A673 (cell line): ENCODE data around the gene CDT1.

Source experiments
- CTCF ChIP-seq: fragments of 300-800, 200-600 bp; sonication (generic); conservative IDR thresholded peaks from 2 replicates; pipeline ENCODE4 v1.5.1; 2017; ENCODE audit warnings: low read depth, mild to moderate bottlenecking, antibody characterized with exemption, low read length, moderate library complexity, mixed read lengths
- EZH2 ChIP-seq: fragments of 200-600 bp; sonication (generic); IDR thresholded peaks from 2 replicates; pipeline ENCODE4 v1.6.1; 2017; ENCODE audit warnings: borderline replicate concordance, low read depth, mild to moderate bottlenecking, mixed read lengths, antibody characterized with exemption, low read length; ENCODE audit not compliant: poor library complexity, severe bottlenecking

- no peak for TF ChIP-seq EZH2
- no peak for TF ChIP-seq CTCF
These were observed 25.9 kb upstream of the CDT1 start for GRCh38 chr16:88777471-88778270.
